ENCODE data around the gene CCPG1. TPM values are rescaled to one million over a fixed set of nuclear protein-coding genes. Genes with fewer than 3 reads are reported as not detected.

Gene CCPG1
- total RNA-seq, 1 experiment from 2014 or later = 8.5 TPM

GRCh38 chr15:55343168-55343567, 65.0 kb downstream of the CCPG1 start:
- ATAC-seq = no peak
- BruUV-seq (replicated peaks) = no TSS peak
- intact Hi-C loops (cut with micrococcal nuclease) = no loop called here
- Histone ChIP-seq H3K9me2 (ENCODE audit: insufficient read depth) (no peaks in the 10 kb centered on the region), H3K36me3 (ENCODE audit: control insufficient read depth in 1 of 2, insufficient read depth in 2 of 2, low read length in 2 of 2) (no peaks in the 10 kb centered on the region; a peak in 1 of 4 replicates), H3K4me3 (replicated peaks in 1 of 2; ENCODE audit: low read depth in 1 of 2, low read length in 2 of 2) (no peak overlapping the region), H3K27ac (ENCODE audit: low read depth, low read length) (no peak overlapping the region), H3K4me2 (ENCODE audit: low read length) (no peak overlapping the region), H3K9ac (ENCODE audit: low read length) (no peak overlapping the region), H3K4me1 (ENCODE audit: control insufficient read depth in 1 of 2, insufficient read depth in 2 of 2, low read length in 2 of 2) (no peaks in the 10 kb centered on the region), H2AFZ (ENCODE audit: low read depth, low read length, poor library complexity, severe bottlenecking) (no peak overlapping the region), H3K9me3 (ENCODE audit: control insufficient read depth in 1 of 2, insufficient read depth in 1 of 2, low read depth in 1 of 2, low read length in 2 of 2) (no peaks in the 10 kb centered on the region), H3K79me2 (ENCODE audit: insufficient read depth, low read length) (no peaks in the 10 kb centered on the region), H3K27me3 (ENCODE audit: insufficient read depth, low read length) (no peaks in the 10 kb centered on the region), H4K20me1 (ENCODE audit: insufficient read depth) (no peaks in the 10 kb centered on the region)
- POLR2A ChIA-PET = no interaction called here
- DNase-seq (ENCODE audit: low read depth, low spot score) = no peak
- CTCF ChIA-PET = no interaction called here
- RAD21 ChIA-PET (ENCODE audit: low non-redundant PET in 1 of 2, low total read pairs in 2 of 2, uncharacterized antibody in 2 of 2, unreplicated experiment in 2 of 2) = no interaction called here
- no peak for TF ChIP-seq POLR2A (IDR thresholded peaks at IDR 0.05; ENCODE audit: borderline replicate concordance, extremely low read depth, insufficient read depth, insufficient read length)
- TF ChIP-seq, protein P1, sequence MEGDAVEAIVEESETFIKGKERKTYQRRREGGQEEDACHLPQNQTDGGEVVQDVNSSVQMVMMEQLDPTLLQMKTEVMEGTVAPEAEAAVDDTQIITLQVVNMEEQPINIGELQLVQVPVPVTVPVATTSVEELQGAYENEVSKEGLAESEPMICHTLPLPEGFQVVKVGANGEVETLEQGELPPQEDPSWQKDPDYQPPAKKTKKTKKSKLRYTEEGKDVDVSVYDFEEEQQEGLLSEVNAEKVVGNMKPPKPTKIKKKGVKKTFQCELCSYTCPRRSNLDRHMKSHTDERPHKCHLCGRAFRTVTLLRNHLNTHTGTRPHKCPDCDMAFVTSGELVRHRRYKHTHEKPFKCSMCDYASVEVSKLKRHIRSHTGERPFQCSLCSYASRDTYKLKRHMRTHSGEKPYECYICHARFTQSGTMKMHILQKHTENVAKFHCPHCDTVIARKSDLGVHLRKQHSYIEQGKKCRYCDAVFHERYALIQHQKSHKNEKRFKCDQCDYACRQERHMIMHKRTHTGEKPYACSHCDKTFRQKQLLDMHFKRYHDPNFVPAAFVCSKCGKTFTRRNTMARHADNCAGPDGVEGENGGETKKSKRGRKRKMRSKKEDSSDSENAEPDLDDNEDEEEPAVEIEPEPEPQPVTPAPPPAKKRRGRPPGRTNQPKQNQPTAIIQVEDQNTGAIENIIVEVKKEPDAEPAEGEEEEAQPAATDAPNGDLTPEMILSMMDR (IDR thresholded peaks at IDR 0.05 in 2 of 3, conservative IDR thresholded peaks at IDR 0.05 in 1 of 3; ENCODE audit: borderline replicate concordance in 1 of 3, insufficient read depth in 1 of 3, low read depth in 2 of 3, low read length in 2 of 3) = no peak

GRCh38 chr15:55337160-55337559, 71.0 kb downstream of the CCPG1 start:
- no TSS peak for BruUV-seq (replicated peaks)
- Histone ChIP-seq H3K4me1 (ENCODE audit: control insufficient read depth in 1 of 2, insufficient read depth in 2 of 2, low read length in 2 of 2) (no peaks in the 10 kb centered on the region), H3K27me3 (ENCODE audit: insufficient read depth, low read length) (no peaks in the 10 kb centered on the region), H3K9ac (ENCODE audit: low read length) (no peak overlapping the region), H4K20me1 (ENCODE audit: insufficient read depth) (no peaks in the 10 kb centered on the region), H3K79me2 (ENCODE audit: insufficient read depth, low read length) (no peaks in the 10 kb centered on the region), H3K4me3 (replicated peaks in 1 of 2; ENCODE audit: low read depth in 1 of 2, low read length in 2 of 2) (no peak overlapping the region), H3K9me3 (ENCODE audit: control insufficient read depth in 1 of 2, insufficient read depth in 1 of 2, low read depth in 1 of 2, low read length in 2 of 2) (no peaks in the 10 kb centered on the region), H2AFZ (ENCODE audit: low read depth, low read length, poor library complexity, severe bottlenecking) (no peak overlapping the region), H3K9me2 (ENCODE audit: insufficient read depth) (no peaks in the 10 kb centered on the region), H3K27ac (ENCODE audit: low read depth, low read length) (no peak overlapping the region), H3K36me3 (ENCODE audit: control insufficient read depth in 1 of 2, insufficient read depth in 2 of 2, low read length in 2 of 2) (peaks cover 0 to 4% of the 10 kb centered on the region in 2 experiments; a peak in 2 of 4 replicates), H3K4me2 (ENCODE audit: low read length) (no peak overlapping the region)
- POLR2A ChIA-PET = no interaction called here
- intact Hi-C loops (cut with micrococcal nuclease) = no loop called here
- ATAC-seq = no peak
- no peak for TF ChIP-seq FOSL1 (IDR thresholded peaks at IDR 0.05; ENCODE audit: low read depth)
- TF ChIP-seq ZNF274 (IDR thresholded peaks at IDR 0.05; ENCODE audit: low read depth, low read length) = no peak
- TF ChIP-seq SIN3A (IDR thresholded peaks at IDR 0.05; ENCODE audit: low read depth) = no peak
- TF ChIP-seq JUND (IDR thresholded peaks at IDR 0.05) = no peak
- RAD21 ChIA-PET (ENCODE audit: low non-redundant PET in 1 of 2, low total read pairs in 2 of 2, uncharacterized antibody in 2 of 2, unreplicated experiment in 2 of 2) = no interaction called here
- DNase-seq (ENCODE audit: low read depth, low spot score) = no peak
- CTCF ChIA-PET = no interaction called here
